Measurements from ENCODE around the gene CMKLR1.

The CMKLR1 gene

GRCh38 chr12:108254517-108255251, 84.4 kb downstream of the CMKLR1 start:
- no peak for DNase-seq

GRCh38 chr12:108254030-108254429, 85.1 kb downstream of the CMKLR1 start:
- DNase-seq: no peak

DNA sequence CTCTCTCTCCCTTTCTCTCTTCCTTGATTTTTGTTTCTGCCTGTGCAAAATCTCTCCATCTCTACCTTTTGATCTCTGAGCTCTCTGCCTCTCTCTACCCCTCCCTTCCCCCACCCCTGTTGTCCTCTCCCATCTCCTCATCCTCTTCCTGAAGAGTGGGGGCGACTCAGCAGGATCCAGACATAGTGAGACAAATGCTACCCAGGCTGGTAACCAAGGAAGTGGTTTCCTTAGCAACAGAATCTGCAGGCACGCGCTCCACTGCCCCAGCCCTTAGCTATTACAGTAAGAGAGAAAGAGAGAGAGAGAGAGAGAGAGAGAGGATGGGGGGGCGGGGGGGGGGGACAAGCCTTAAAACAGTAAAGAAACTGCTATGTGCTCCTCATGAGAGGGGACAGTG, 85.6 kb downstream of the CMKLR1 start:
- DNase-seq: no peak

- no peak for DNase-seq
Observed at GRCh38 chr12:108252523-108252922, 86.6 kb downstream of the CMKLR1 start.

- no peak for DNase-seq
Observed at GRCh38 chr12:108248011-108248410, 91.1 kb downstream of the CMKLR1 start.

GRCh38 chr12:108247130-108247529, 92.0 kb downstream of the CMKLR1 start:
- DNase-seq: no peak

DNA sequence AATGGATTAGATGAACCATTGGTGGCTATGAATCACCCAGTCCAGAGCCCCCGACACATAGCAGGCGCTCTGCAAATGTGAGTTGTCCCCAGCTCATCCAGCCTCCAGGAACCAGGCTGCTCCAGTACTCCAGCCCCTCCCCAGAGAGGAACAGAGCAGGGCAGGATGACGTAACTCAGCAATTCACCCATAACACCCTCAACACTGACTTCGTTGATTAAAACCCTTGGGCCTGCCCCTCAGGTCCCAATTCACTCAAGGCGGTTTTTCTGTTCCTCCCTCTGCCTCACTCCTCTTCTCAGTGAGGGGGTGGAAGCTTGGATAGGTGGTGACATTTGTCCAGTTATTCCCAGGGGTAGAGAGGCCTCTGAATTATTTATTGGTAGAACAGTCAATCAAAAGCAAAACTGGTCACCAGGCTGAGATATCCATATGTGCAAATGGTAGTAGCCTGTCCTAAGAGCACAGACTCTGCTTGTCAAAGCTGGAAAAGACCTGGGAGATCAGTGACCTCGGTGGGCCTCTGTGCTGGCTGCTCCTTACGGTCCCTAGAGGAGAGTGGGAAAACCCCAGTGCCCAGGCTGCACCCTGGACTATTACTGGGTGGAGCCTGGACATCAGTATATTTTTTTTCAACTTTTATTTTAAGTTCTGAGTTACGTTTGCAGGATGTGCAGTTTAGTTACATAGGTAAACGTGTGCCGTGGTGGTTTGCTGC, 97.0 kb downstream of the CMKLR1 start:
- no peak for DNase-seq

DNA sequence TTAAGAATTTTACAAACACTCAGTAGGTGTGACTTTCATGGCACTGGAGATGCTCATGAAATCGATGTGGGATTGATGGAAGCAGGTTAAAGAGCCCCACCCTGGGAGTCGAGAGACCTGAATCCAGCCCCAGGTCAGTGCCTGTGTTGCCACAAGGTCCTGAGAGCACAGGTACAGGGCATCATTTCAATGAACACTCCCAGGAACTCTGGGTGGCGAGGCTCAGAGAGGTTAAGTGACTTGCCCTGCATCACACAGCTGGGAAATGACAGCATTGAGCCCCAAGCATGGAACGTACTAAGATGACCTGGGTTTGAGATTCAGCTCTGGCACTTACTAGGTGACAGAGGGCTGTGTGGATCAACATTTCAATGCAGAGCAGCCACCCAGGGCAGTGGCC, 98.2 kb downstream of the CMKLR1 start:
- DNase-seq: no peak

DNA sequence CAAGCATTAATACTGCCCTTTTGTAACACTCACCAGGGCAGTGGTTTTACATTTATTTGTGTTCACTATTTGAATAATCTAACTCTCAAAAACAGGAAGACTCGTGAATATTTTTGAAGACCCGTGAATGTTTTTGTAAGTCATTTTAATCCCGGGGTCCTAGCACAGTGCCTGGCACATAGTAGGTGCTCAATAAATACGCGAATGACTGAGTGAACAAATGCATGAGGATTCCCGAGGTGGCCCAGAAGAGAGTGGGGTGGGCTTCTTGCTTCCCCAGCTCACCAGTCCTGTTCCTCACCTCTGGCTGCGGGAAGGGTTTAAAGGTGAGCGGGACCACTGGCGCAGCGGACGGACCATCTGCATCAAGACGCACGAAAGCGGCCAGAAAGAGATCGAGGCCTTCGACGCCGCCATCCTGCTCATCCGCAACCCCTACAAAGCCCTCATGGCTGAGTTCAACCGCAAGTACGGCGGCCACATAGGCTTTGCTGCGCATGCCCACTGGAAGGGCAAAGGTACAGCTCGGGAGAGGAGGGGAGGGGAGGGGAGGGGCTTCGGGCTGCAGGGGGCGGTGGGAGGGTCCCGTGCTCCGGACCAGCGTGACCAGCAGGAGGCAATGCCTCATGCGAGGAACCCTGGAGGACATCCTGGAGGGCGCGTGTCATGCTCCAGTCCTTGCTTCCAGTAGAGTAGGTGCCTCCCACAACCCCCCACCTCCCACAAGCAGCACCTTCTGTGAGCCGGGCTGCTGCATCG, 98.9 kb downstream of the CMKLR1 start:
- DNase-seq: no peak

DNA sequence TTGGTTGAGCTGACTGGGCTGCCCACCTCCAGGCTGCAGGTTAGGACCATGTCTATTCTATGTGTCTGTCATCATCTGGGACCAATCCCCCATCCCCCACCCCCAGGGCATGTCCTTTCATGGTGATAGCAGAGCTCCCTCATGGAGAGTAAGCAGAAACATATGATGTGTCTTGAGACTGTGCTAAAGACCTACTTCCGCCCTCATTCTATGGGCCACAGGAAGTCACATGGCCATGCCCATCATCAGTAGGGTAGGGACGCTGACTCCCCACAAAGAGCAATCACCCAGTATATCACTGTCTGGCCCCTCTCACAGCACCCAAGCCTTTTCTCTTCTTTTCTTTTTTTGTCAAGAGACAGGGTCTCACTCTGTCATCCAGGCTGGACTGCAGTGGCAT, 99.7 kb downstream of the CMKLR1 start:
- no peak for DNase-seq

GRCh38 chr12:108238474-108238873, 100.6 kb downstream of the CMKLR1 start:
- no peak for DNase-seq
